COLO829 (cell line): Measurements from ENCODE around the gene RNF220.

Experiments used
- DNase-seq: peaks from one replicate; pipeline ENCODE4 v3.0.0; 2012; ENCODE audit warnings: low spot score

RNF220 gene

DNA sequence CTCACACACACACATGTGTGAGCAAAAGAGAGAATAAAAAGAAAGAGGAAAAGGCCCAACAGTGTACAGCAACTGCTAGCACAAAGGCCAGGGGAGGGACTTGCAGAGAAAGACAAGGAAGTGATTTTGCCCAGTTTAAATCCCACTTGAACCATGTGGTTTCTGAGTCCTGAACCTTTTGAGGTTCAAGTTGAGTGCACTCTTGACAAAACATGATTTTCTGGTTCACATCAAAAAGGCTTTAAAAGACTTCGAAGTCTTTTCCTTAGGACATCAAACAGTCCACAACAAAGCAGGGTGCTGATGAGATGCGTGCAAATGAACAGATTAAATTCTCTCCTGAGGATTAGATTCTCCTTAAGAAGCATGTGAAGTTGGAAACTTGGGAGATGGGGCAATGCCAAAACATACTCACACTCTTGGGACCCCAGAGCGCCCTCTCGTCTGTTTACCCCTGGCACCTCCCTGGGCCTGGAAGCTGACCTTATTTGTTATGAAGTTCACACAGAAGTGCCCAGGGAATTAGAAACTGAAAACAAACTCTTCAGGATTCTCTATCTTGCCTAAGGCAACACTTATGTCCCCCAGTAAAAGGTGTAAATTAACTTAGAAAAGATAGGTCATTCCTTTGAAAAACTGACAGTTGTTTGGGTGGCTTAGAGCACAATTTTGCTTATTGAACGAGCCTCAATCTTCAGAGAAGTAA lies 31.5 kb downstream of the RNF220 start:
- DNase-seq = no peak

DNA sequence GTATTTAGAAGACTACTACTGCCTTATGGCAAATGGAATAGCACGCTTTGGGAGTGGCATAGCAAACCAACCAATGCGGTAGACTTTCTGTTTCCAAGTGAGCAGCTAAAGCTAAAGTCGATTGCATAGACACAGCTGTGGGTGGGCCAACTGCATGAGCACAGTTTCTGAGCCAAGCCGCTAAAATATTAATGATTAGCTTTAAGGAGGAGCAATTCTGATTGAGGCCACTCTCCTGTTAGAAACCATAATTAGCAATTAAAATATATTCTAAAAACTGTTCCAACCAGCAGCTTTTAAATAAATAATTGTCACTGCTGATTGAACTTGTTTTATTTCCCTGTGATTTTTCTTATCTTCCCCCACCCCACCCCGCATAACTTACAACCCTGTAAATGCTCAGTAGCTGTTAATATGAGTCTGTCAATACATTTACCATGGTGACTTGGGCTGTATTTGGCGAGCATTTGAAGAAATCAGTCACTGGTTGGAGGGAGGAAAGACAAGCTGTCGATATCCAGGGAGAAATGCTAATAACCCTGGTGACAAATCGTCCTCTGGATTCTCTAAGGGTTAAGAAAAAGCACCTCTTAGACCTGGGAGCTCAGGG lies 32.2 kb downstream of the RNF220 start:
- no peak for DNase-seq

DNA sequence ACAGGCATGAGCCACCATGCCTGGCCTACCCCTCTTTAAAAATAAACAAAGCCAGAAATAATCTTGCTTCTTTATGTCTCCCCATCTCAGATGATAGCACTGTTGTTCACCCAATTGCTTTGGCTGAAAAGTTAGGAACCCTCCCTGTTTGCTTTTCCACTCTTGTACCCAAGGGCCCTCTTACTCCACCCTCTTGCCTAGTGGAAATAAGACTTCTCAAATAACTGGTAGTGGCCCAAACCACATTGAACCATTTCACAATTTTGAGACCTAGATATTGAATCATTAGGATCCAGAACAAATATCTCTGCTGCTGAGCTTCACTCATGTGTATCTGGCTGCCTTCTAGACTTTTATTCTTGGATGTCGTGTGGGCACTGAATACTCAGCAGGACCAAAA lies 37.7 kb downstream of the RNF220 start:
- no peak for DNase-seq

DNA sequence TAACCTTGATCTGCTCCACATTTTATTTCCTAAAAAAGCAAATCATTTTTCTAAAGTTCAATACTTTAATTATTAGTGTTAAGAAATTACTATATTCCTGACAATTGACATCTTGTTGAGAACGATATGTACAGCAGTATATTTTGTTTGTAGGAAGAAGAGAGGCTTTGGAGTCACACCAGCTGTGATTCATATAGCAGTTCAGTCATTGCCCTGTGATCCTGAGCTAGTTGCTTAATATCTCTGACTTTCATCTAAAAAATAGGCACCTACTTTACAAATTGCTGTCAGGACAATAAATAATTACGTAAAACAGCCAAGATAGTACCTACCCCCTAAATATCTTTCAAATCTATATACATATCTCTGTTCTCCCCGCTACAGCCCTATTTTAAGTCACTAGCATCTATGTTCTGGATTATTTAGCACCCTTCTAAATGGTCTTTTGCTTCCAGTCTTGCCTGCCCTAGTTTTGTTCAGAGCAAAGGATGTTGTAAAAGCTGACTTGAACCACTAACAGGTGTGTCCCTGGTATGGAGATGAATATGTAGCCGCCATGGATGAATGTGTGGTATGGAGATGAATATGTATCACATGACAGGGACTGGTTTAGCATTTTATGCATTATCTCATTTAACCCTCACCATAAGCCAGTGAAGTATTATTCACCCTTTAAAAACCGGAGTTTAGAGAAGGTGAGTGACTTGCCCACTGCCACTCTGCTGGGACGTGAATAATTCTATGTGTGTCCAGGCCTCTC lies 42.2 kb downstream of the RNF220 start:
- no peak for DNase-seq

DNA sequence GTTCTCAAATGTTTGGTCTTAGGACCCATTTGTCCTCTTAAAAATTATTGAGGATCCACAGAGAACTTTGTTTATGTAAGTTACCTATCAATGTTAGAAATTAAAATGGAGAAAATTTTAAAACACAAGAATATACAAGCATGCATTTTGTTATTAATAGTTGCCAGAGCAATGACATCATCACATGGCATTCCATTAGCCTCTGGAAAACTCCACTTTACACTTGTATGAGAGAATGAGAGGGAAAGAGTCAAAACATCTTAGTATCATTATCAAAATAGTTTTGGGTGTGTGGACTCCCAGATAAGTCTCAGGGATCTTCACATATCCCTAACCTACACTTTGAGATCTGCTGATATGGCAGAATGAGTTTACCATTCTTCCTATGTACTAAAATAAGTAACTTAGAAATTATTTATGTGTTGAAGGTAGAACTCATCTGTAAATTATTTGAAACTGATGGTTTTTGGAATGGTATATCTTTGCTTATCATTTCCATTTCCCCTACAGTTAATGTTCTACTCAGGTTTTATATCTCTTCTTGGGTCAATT lies 48.8 kb downstream of the RNF220 start:
- DNase-seq = no peak

DNA sequence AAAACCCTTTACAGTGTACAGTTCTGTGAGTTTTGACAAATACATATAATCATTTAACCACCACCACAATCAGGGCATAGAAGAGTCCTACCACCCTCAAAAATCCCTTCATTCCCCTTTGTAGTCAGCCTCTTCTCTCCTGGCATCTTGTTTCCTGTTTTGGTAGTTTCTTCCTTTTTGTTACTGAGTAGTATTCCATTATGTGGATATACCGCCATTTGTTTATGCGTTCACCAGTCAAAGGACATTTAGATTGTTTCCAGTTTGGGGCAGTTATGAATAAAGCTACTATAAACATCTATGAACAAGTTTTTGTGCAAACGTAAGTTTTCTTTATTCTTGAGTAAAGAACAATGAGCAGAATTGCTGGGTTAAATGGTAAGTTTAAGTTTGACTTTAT lies 49.6 kb downstream of the RNF220 start:
- no peak for DNase-seq

DNA sequence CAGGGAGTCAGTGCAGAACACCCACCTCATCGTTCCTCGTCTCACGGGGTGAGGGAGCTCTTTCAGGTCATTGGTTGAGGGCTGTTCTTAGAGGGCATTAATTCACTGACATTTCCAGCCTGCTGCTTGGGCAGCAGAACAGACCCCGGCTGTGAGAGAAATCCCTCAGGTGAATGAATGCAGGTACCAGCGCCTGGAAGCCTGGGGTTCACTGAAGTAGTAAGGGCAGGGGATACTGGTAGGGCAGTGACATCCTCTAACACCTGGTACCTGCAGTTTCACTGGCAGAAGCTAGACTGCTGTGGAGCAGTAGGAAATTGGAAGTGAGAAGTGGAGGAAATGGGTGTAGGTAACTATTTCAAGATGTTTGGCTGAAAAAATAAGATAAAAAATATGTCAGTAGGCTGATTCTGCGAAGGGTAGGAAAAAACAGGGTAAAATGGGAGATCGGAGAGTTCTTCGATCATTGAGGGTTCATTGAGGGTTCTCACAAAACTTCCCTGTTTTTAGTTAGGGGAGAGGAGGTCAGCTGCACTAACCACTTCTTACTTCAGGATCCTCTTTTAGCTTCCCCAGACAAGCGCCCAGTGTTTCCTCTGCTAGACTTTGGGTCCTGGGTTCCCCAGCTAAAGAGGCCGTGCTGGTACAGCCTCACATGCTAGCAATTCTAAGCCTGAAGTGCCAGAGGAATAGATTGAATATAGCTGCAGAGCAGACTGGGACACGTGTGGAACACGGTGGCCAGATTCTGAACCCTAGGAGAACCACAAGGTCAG lies 55.2 kb downstream of the RNF220 start:
- DNase-seq = no peak

DNA sequence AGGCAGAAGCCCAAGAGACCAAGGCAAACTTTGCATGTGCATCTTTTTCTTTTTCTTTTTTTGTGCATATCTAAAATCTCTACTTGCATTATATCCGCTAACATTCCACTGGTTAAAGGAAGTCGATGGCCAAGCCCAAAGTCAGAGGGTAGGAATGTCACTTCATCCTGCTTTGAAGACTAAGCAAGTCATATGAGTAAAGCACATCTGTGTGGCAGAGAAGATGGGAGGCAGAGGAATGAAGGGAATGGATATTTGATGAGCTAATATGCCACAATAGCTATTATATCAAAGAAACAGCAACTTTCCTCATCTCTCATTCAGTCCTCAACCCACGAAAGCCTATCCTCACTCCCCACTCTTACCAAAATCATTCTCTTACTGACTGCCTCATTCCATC lies 59.3 kb downstream of the RNF220 start:
- DNase-seq = no peak

DNA sequence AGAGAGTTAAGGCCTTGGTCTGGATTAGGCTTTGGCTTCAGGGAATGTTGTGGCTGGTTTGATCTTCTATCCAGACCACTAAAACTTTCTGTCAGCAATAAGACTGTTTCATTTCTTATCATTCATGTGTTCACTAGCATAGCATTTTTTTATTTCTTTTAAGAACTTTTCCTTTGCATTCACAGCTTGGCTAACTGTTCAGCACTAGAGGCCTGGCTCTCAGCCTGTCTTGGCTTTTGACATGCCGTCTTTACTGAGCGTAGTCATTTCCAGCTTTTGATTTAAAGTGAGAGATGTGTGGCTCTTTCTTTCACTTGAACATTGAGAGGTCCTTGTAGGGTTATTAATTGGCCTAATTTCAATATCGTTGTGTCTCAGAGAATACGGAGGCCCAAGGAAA lies 62.5 kb downstream of the RNF220 start:
- DNase-seq = no peak

DNA sequence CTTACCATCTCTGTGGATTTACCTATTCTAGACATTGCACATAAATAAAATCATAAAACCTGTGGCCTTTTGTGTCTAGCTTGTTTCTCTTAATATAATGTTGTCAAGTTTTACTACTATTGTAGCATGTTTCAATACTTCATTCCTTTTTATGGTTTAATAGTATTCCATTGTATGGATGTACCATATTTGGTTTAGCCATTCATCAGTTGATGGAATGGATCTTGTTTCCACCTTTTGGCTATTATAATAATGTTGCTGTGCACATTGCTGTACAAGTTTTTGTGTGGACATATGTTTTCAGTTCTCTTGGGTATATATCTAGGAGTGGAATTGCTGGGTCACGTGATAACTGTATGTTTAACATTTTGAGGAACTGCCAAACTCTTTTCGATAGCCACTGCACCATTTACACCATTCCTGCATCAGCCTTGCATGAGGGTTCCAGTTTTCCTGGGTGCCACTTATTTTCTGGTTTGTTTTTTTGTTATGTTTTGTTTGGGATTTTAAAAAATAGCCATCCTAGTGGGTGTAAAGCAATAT lies 66.9 kb downstream of the RNF220 start:
- no peak for DNase-seq

DNA sequence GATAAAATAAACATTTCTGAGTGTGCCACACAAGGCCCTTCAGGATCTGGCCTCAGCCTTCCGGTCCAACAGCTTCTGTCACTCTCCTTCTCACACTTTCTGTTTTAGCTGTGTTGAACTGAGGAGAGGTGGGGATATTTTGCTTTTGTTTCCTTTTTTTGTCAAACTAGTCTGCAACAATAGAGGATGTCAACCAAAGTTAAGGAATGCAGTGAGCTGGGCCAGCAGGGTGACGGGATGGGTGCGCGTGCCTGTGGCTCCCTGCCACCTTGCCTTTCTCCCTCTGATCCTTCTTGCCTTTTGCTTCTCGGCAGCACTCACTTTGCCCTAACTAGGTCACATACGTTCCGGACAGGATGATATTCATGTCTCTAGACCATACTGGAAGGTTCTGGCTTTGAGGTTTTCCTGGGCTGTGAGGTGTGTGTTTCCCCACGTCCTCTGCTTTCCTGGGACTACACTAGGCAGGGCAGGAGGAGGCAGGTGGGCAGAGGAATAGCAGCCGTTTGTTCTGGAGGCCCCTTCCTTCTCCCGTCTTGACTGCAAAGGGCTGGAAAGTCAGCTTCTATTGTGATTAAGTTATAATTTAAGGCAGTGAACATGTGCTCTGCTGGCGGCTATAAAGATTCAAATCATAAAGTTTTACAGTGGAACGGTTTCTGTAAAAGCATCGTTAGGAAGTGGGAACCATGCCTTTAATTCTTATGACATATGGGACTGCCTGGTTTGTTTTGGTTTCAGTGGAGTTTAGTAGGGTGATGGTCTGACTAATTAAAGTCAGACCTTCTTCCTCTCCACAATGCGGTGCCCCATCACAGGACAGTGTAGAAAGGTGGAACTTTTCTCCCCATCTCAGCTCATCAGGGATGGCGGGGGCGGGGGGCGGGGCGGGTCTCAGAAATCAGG lies 67.8 kb downstream of the RNF220 start:
- DNase-seq = no peak

DNA sequence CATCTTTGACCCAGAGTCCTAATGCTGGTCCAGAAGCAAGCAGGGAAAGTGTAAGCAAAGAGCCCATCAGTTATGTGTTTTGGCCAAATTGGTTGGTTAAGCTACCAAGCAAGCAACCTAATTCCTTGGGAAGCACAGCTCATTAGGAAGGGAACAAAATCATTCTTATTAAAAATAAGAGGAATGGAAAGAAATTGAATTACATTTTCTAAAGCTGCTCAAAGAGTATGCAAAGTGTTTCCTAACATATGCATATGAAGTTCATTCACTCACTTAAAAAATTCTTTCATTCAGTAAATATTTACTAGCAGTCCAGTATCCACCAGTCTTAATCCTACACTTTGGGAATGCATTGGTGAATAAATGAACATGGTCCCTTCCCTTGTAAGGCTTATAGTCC lies 71.8 kb downstream of the RNF220 start:
- no peak for DNase-seq

DNA sequence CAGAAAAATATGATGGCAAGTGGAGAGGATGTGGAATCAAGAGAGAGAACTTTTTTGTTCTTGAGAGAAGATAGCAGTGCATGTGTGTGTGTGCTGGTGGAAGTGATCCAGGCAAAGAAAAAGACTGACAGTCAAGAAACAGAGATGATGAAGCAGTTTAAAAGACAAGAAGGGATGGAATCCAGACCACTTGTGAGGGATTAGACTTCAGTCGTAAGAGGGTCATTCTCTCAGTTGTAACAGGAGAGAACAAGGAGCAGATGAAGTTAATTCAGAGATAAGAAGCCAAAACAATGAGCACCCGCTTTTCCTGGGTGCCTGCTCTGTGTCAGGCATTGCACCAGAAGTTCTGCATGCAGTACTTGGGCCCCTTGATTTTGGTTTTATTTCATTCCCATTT lies 76.6 kb downstream of the RNF220 start:
- no peak for DNase-seq

DNA sequence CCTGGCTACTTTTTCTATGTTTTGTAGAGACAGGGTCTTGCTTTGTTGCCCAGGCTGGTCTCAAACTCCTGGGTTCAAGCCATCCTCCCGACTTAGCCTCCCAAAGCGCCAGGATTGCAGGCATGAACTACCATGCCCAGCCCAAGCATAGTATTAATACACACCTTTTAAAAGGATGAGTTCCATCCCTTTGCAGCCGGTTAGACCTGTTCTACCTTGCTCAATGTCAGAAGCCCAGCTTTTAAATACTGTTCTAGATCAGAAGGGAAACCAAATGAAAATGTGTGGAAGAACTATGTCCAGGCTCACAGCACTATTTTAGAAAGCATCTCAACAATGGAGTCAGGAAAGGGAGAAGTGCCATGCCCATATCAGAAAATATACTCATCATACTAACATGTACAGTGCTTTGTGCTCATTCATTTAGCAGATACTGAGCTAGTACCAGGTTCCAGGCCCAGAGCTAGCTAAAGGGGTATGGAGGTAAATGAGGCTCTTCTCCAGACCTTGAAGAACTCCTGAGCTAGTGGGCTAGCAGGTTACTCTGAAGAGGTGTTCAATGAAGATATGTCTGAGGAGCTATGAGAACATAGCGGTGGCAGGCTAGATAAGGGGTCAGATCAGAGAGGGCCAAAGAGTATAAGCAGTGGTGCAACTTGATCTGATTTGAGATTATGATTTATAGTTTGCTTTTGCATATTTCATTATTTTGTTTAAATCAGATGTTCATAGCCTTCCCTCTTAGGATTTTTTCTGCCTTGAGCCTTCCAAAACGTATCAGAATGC lies 78.2 kb downstream of the RNF220 start:
- no peak for DNase-seq

DNA sequence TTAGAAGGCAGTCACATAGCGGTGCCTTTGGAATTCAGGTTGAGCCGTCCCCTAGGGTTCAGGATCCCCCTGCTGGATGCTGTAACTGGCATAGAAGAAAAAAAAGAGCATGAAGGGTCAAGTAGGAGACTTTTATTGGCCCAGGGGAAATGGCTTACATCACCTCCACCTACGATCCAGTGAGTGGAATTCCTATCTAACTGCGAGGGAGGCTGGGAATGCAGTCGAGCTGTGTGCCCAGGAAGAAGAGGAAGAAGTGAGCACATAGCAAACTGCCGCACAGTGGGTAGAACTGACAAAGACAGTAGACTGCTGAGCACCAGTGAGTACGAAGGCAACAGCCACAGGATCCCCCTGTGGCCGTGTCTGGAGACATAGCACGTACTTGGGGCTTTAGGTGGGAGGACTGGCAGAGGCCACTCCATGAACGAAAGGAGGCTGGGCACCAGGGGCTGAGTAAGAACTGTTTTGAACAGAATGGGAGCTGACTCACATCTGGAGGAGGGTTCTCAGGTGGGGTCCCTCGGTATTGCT lies 79.2 kb downstream of the RNF220 start:
- no peak for DNase-seq

DNA sequence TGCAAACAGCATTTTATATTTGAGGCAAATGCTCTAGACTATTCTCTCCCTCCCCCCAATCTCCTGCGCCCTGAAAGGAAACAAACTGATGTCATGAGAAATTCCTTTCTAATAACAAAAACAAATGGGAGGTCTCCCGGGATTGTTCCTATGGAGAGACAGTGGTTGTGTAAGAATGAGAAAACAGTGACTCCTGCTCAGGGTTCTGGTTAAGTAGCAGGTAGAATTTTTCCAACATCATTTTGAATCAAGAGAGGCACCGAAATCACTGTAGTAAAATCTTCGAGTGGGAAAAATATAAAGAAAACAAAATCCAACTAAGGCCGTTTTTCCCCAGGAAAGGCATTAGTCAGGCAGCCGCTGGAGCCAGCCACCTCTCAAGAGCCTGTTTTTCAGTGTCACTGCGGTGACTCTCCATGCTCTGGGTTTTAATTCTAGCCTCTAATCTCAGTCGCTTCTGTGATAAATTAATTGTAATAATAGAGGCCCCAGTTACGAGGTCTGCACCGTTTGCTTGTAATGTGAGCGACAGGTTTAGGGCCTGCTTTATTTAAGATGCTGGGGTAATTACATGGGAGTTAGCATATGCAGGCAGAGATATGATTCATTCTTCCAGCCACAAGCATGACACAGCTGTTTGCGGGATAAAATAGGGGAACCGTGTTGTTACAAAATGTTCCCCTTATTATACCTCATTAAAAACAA lies 80.3 kb downstream of the RNF220 start:
- no peak for DNase-seq

DNA sequence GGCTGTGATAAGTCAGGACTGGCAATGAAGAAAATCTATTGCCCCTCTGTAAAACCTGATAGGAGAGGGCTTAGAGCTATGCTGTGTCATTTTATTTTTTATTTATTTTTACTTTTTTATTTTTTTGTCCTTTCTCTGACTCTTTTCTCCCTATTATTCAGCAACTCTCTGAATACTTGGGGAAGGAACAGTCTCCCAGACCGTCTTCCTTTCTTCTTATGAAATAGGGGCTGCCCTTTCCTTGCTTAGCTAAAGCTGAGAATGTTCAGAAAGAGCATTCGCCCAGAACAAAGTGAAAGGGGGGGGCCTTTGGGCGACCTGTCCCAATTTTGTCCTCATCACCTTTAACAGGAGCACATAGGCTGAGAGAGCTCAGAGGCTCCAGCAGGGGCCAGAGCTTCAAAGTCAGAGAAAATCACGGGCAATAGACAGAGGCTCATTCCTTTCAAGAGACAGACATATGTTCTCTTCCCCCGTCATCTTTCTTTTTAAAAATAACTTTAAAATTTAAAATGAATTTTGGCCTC lies 80.9 kb downstream of the RNF220 start:
- no peak for DNase-seq

DNA sequence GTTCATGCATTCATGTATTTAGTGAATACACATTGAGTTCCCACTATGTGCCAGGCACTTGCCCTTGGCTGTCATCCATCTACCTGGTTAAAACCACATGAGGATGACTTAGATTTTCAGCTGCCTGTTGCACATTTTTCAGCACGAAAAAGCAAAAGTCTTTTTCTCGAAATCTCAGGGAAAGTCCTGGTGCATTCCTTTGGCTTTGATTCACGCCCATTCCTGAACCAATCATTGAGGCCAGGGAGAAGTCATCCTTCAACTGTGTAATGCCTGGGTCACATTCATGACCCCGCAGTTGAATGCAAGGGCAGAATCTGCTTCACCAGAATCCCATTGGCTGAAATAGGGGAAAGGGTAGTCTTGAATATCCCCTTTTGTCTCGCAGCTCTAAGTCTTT lies 84.4 kb downstream of the RNF220 start:
- no peak for DNase-seq
